IPS DF 4.7 (cell line): ENCODE results near the gene AP2A1.

Experiments
- DNase-seq: peaks from one replicate; pipeline ENCODE4 v3.0.0-alpha.2; 2013; ENCODE audit warnings: low spot score; ENCODE audit errors: extremely low read depth

Gene AP2A1

GRCh38 chr19:49837425-49837824, 70.6 kb downstream of the AP2A1 start:
- DNase-seq = no peak

- DNase-seq = no peak
Measured at GRCh38 chr19:49838885-49839588, 72.2 kb downstream of the AP2A1 start.

GRCh38 chr19:49839713-49840112, 72.9 kb downstream of the AP2A1 start:
- DNase-seq = no peak

GRCh38 chr19:49840321-49840720, 73.5 kb downstream of the AP2A1 start:
- DNase-seq = no peak

GRCh38 chr19:49840736-49841249, 74.0 kb downstream of the AP2A1 start:
- no peak for DNase-seq

GRCh38 chr19:49843265-49843664, 76.5 kb downstream of the AP2A1 start:
- no peak for DNase-seq

- no peak for DNase-seq
Measured at GRCh38 chr19:49844138-49845095, 77.6 kb downstream of the AP2A1 start.

GRCh38 chr19:49845414-49845813, 78.6 kb downstream of the AP2A1 start:
- no peak for DNase-seq

GRCh38 chr19:49846408-49846807, 79.6 kb downstream of the AP2A1 start:
- DNase-seq = no peak

- DNase-seq = no peak
Measured at GRCh38 chr19:49847731-49848696, 81.2 kb downstream of the AP2A1 start.

- DNase-seq = no peak
Measured at GRCh38 chr19:49848938-49849337, 82.1 kb downstream of the AP2A1 start.

- no peak for DNase-seq
Measured at GRCh38 chr19:49849433-49850220, 82.8 kb downstream of the AP2A1 start.

GRCh38 chr19:49850221-49850486, 83.4 kb downstream of the AP2A1 start:
- no peak for DNase-seq

GRCh38 chr19:49850487-49851342, 83.9 kb downstream of the AP2A1 start, which contains the start of gene PTOV1:
Gene PTOV1, plus strand, starts transcription at chr19:49851159.
- peak; percentile 49 for DNase-seq

GRCh38 chr19:49851456-49852259, 84.9 kb downstream of the AP2A1 start:
- no peak for DNase-seq

- DNase-seq = no peak
Measured at GRCh38 chr19:49852631-49853126, 85.9 kb downstream of the AP2A1 start.

- no peak for DNase-seq
Measured at GRCh38 chr19:49853852-49854377, 87.1 kb downstream of the AP2A1 start.
